Heart right ventricle (tissue), 16 donors: ENCODE data around the gene ARFGAP3. TPM values are rescaled to one million over a fixed set of nuclear protein-coding genes. Genes with fewer than 3 reads are reported as not detected.

Experiments used
- ATAC-seq, 8 donors: fragments of 200-7000 bp; cut with Tn5 transposase; one replicate each; pipeline ENCODE4 v1.9.1; 2020; ENCODE audit warnings: mild to moderate bottlenecking in 8 of 8, moderate library complexity in 8 of 8, moderate number of reproducible peaks in 1 of 8
- DNase-seq, 2 donors: peaks; one replicate each; pipeline ENCODE4 v3.0.0-alpha.2; 2020
- H3K27ac ChIP-seq, 10 donors: fragments of 200-600 bp; sonication (generic) in 2 of 10; one replicate each; pipeline versions ENCODE4 v1.5.0 to v1.8.0; 2020 to 2022; ENCODE audit warnings: mild to moderate bottlenecking in 3 of 10
- H3K27me3 ChIP-seq, 7 donors: fragments of 200-600 bp; one replicate each; pipeline ENCODE4 v1.8.0; 2021 to 2022; ENCODE audit warnings: mild to moderate bottlenecking in 2 of 7
- H3K36me3 ChIP-seq, 9 donors: fragments of 200-600 bp; sonication (generic) in 1 of 9; one replicate each; pipeline versions ENCODE4 v1.5.0 to v1.8.0; 2020 to 2022; ENCODE audit warnings: mild to moderate bottlenecking in 2 of 9
- H3K4me1 ChIP-seq, 9 donors: fragments of 200-600 bp; sonication (generic) in 1 of 9; one replicate each; pipeline versions ENCODE4 v1.5.0 to v1.8.0; 2020 to 2022; ENCODE audit warnings: mild to moderate bottlenecking in 4 of 9
- H3K4me3 ChIP-seq, 10 donors: fragments of 200-600 bp; sonication (generic) in 2 of 10; one replicate each; pipeline versions ENCODE4 v1.5.0 to v1.8.0; 2020 to 2022; ENCODE audit warnings: mild to moderate bottlenecking in 7 of 10, moderate library complexity in 2 of 10
- H3K9me3 ChIP-seq, 11 donors: fragments of 200-600 bp in 10 of 11; sonication (generic) in 2 of 11; one replicate each; pipeline versions ENCODE4 v1.5.0 to v1.8.0; 2013 to 2022; ENCODE audit warnings: mild to moderate bottlenecking in 2 of 11, control low read depth in 1 of 11, moderate library complexity in 1 of 11
- WGBS, 2 donors: extraction: QIAGEN DNeasy Blood & Tissue Kit; methylation state at CpG; one replicate each; pipeline ENCODE4 v1.1.7; 2013; ENCODE audit warnings: inconsistent platforms in 1 of 2; 5-methylcytosine and 5-hydroxymethylcytosine counted together
- intact Hi-C, 10 donors: fragments of 100-400 bp; cut with DNase I; formaldehyde crosslinking; loops; one replicate each; pipeline versions ENCODE4 v1.11.1 to v1.14.2; 2022
- polyA plus RNA-seq, 2 donors: library from polyadenylated mRNA; stranded (reverse); fragments of 200-250 nt; gene quantifications; one replicate each; pipeline ENCODE4 v1.2.3, GENCODE V29; 2013
- total RNA-seq, 10 donors: library from RNA; stranded (reverse); fragmentation: NEBNext Ultra II Directional in 3 of 10; extraction: Animal tissue kit (Norgen Biotek cat#: 25700) in 3 of 10; gene quantifications; one replicate each; pipeline versions ENCODE4 v1.2.1 to v1.2.4, GENCODE V29; 2021 to 2023
- TF ChIP-seq, protein P1 (sequence below), 9 donors: fragments of 200-600 bp; sonication (generic) in 2 of 9; IDR thresholded peaks; one replicate each; pipeline versions ENCODE4 v1.5.0 to v1.8.0; 2021 to 2022; ENCODE audit warnings: antibody characterized with exemption in 9 of 9, mild to moderate bottlenecking in 5 of 9, moderate library complexity in 1 of 9
- donor health status: Arrhythmogenic right ventricular cardiomyopathy.
- donor health status: ischemic (EF 13 %, LVEDD 7.1; RV severe dilation, severe dysfunction).
- donor health status: healthy with polysubstance abuse.
- donor health status: DM: no; HTN: yes; CAD: no.
- donor health status: DM: no; HTN: no; CAD: no.
- donor health status: ischemic (EF 25% LVEDD 6.9; RV normal size, moderate dysfunction).
- donor health status: ischemic (EF 25% LVEDD 5.7; RV mildly dilated, moderate dysfunction).
- donor health status: healthy.
- donor health status: DM: yes; HTN: yes; CAD: no.
- donor health status: Ischemic cardiomyopathy.
- donor health status: ischemic (EF 35%, LVEDD 5.7; RV mildly dilated, moderate dysfunction).
- donor health status: nonischemic (EF 11% LVEDD 7.7; RV severe dilation, severe dysfunction).
- donor health status: DM: yes; HTN: yes; CAD: no.
- donor health status: PGD.
- donor health status: ischemic (EF 29% LVEDD 5.4; RV normal size, mild dysfunction).
- donor health status: nonischemic (EF 23%, LVEDD 6.1; RV moderate dilation, normal function).

Gene ARFGAP3
- total and polyA plus RNA-seq, 12 donors, result 10.6 to 29.4 (median 23.2) TPM

DNA sequence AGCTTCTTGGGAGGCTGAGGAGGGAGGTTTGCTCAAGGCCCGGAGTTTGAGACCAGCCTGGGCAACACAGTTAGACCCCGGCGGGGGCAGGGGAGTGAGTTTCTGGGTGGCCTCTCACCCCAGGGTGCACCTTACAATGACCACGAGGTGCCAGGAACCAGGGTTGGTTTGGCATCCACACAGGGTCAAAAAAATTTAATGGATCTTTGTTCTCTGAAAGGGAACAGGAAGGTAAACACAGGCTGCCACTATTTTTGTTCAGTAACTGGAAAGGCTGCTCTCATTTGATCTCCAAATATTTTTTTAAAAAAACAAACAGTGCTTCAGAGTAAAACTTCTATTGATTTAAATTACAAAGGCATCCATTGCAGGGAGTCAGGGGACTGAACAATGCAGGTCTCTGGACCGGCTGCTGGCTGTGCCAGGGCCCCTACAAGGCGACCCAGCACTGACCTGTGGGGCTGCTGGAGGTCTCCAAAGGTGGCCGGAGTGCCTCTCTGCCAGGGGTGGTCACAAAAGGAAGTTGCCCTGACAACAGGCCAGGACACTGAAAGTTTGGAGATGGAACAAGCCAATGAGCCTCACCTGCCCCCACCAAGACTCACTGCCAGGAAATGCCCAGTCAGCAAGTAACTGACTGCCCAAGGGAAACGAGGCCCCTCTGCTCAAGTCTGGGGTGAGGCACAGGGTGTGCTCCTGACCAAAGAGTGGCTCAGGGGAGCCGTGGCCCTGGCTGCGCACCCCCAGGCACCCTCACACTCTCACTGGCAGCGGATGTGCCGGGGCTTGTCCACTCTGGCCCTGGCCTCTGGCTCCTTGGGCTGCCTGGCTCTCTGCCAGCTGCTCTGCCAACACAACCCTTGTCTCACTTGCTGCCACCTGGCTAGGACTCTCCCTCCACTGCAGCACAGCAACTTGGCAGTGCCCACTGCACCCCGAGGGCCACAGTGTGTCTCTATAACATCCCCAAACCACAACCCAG, 51.8 kb downstream of the ARFGAP3 start:
- intact Hi-C loops, result loop anchor here in 1 of 10 donors (10.0 kb wide), 1 partner anchor 151 kb away; no protein-coding TSS in a partner anchor
- 59 to 61% methylated on average over 13 of the region's 13 CpGs for WGBS, 2 donors
- Histone ChIP-seq H3K9me3 (no peaks in the 10 kb centered on the region), H3K36me3 (peaks cover 0 to 97% (median 49%) of the 10 kb centered on the region in 9 donors), H3K27me3 (no peaks in the 10 kb centered on the region), H3K27ac (peak overlapping the region; percentile 31 to 86 (median 69)), H3K4me1 (peaks cover 15 to 46% (median 36%) of the 10 kb centered on the region in 9 donors), H3K4me3 (no peak overlapping the region)
- DNase-seq (peak in 1 of 2 donors; percentile 61), ATAC-seq (peak; percentile 43 to 62 (median 55))
- TF ChIP-seq, protein P1, sequence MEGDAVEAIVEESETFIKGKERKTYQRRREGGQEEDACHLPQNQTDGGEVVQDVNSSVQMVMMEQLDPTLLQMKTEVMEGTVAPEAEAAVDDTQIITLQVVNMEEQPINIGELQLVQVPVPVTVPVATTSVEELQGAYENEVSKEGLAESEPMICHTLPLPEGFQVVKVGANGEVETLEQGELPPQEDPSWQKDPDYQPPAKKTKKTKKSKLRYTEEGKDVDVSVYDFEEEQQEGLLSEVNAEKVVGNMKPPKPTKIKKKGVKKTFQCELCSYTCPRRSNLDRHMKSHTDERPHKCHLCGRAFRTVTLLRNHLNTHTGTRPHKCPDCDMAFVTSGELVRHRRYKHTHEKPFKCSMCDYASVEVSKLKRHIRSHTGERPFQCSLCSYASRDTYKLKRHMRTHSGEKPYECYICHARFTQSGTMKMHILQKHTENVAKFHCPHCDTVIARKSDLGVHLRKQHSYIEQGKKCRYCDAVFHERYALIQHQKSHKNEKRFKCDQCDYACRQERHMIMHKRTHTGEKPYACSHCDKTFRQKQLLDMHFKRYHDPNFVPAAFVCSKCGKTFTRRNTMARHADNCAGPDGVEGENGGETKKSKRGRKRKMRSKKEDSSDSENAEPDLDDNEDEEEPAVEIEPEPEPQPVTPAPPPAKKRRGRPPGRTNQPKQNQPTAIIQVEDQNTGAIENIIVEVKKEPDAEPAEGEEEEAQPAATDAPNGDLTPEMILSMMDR (IDR thresholded peaks at IDR 0.05), result no peak

DNA sequence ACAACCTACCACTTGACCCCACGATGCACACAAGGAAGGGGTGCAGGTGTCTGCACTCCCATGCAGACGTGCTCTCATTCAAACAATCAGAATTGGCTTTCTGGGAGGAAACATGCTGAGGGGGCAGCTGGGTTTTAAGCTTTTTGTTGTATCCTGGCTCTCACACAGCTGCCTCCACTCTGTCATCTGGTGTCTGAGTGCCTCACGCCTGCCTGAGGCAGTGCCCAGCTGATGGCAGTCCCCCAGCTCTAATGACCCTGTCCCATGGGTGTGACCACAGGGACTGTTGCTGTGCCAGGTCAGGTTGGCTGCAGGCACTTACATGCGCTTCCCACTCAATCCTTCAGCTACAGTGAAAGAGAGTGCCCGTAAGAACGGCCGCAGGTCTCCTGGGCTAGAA, 53.7 kb downstream of the ARFGAP3 start:
- Histone ChIP-seq H3K9me3 (no peaks in the 10 kb centered on the region), H3K27me3 (no peaks in the 10 kb centered on the region), H3K4me1 (peaks cover 15 to 46% (median 35%) of the 10 kb centered on the region in 9 donors), H3K27ac (peak overlapping the region in 6 of 10 donors; percentile 23 to 86 (median 70)), H3K36me3 (peaks cover 0 to 97% (median 40%) of the 10 kb centered on the region in 9 donors), H3K4me3 (no peak overlapping the region)
- DNase-seq (peak; percentile 55 to 62), ATAC-seq (peak; percentile 51 to 85 (median 78))
- intact Hi-C loops, result loop anchor here in 1 of 10 donors (10.0 kb wide), 1 partner anchor 149 kb away; no protein-coding TSS in a partner anchor
- TF ChIP-seq, protein P1 (IDR thresholded peaks at IDR 0.05), result peak in 1 of 9 donors; percentile 23
- WGBS, 2 donors, result 52 to 55% methylated on average over 7 of the region's 7 CpGs

DNA sequence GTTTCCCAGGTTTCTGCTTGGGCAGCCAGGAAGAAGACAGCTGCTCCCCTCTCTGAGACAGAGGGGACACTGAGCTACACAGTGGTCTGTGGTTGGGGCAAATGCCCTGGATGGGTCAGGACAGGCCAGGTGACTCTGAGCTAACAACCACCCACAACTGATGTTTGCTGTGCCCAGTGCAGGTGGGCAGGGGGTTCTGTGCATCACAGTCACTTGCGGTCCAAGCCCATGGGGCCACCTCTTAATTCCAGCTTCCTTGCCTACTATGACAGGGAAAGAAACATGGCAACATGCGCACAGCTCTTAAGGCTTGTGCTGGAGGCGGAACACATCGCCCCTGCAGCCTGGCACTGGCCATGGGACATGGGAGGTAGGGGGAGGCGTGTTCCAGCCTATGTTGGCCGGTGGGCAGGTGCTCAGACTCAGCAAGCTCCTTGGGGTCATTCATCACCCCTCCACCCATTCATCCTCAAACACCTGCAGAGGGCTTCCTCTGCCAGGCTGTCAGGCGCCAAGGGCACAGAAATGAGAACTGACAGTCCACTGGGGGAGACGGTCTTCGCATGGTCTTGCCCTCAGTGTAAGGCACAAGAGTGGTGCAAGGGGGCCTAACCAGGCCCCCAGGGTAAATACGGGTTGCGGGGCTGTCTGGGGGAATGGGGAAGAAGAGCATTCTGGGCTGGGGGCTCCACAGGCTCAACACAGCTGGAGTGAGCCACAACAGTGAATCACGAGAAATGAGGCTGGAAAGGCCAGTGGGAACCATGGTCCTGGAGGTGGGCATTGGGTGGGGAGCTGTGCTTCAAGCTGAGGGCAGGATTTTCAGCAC, 55.6 kb downstream of the ARFGAP3 start:
- Histone ChIP-seq H3K4me1 (peaks cover 15 to 53% (median 30%) of the 10 kb centered on the region in 9 donors), H3K9me3 (no peaks in the 10 kb centered on the region), H3K36me3 (peaks cover 0 to 97% (median 21%) of the 10 kb centered on the region in 9 donors), H3K4me3 (no peak overlapping the region), H3K27ac (no peak overlapping the region), H3K27me3 (no peaks in the 10 kb centered on the region)
- ATAC-seq (peak in 1 of 8 donors; percentile 5), DNase-seq (no peak)
- 94 to 98% methylated on average over 11 to 12 of the region's 12 CpGs for WGBS, 2 donors
- TF ChIP-seq, protein P1 (IDR thresholded peaks at IDR 0.05), result no peak
- intact Hi-C loops, result loop anchor here in 1 of 10 donors (10.0 kb wide), 1 partner anchor 147 kb away; no protein-coding TSS in a partner anchor
